ENCODE measurements around the gene ZKSCAN8. TPM values are rescaled to one million over a fixed set of nuclear protein-coding genes. Genes with fewer than 3 reads are reported as not detected.

ZKSCAN8 gene
- total RNA-seq, 3 donors from 2014 or later (not counting 1 experiment from before 2014, with no cell fraction given), result 38.0 to 42.5 (median 39.2) TPM

GRCh38 chr6:28124350-28124970 lies 17.2 kb upstream of the ZKSCAN8 start, which contains the start of gene ZSCAN16:
Gene ZSCAN16, plus strand, starts transcription at chr6:28124609. Its CDS starts 835 bp downstream, at chr6:28125444.
- WGBS (ENCODE audit: insufficient coverage), result under 1% methylated on average over 24 of the region's 28 CpGs
- Mint-ChIP-seq H3K27me3 (ENCODE audit: low read depth in 2 of 2) (no peaks in the 10 kb centered on the region), H3K27ac (peak within 1 kb of the TSS; percentile 85 to 89), H3K4me3 (peak within 1 kb of the TSS; percentile 92), H3K4me1 (peaks cover 33 to 40% of the 10 kb centered on the region in 2 donors), H3K36me3 (peaks cover 9% of the 10 kb centered on the region), H3K9me3 (no peaks in the 10 kb centered on the region)
- no peaks in the 10 kb centered on the region for H3K9me3 ChIP-seq (ENCODE audit: control insufficient read depth, insufficient read depth, low read length)
- H3K36me3 ChIP-seq (ENCODE audit: control insufficient read depth, insufficient read depth, low read length), result peaks cover 32% of the 10 kb centered on the region
- intact Hi-C loops (cut with micrococcal nuclease), result loop anchor here (1.0 to 5.0 kb wide), 4 partner anchors 12 to 143 kb away; partner anchors contain the start of genes ZKSCAN4, ZKSCAN8 and ZSCAN26
- ATAC-seq (peak; percentile 96 to 98 (median 98)), DNase-seq (peak; percentile 76 to 84)
- peak within 1 kb of the TSS; percentile 60 for H3K4me3 ChIP-seq (ENCODE audit: low read length)
- no peaks in the 10 kb centered on the region for H3K27me3 ChIP-seq (ENCODE audit: control insufficient read depth, insufficient read depth, low read length)
- TF ChIP-seq, protein P1, sequence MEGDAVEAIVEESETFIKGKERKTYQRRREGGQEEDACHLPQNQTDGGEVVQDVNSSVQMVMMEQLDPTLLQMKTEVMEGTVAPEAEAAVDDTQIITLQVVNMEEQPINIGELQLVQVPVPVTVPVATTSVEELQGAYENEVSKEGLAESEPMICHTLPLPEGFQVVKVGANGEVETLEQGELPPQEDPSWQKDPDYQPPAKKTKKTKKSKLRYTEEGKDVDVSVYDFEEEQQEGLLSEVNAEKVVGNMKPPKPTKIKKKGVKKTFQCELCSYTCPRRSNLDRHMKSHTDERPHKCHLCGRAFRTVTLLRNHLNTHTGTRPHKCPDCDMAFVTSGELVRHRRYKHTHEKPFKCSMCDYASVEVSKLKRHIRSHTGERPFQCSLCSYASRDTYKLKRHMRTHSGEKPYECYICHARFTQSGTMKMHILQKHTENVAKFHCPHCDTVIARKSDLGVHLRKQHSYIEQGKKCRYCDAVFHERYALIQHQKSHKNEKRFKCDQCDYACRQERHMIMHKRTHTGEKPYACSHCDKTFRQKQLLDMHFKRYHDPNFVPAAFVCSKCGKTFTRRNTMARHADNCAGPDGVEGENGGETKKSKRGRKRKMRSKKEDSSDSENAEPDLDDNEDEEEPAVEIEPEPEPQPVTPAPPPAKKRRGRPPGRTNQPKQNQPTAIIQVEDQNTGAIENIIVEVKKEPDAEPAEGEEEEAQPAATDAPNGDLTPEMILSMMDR (IDR thresholded peaks at IDR 0.05), result no peak
- peak within 1 kb of the TSS; percentile 72 for H3K27ac ChIP-seq (ENCODE audit: low read length)
- H3K4me1 ChIP-seq (ENCODE audit: control insufficient read depth, insufficient read depth, low read length), result peaks cover 9% of the 10 kb centered on the region

DNA sequence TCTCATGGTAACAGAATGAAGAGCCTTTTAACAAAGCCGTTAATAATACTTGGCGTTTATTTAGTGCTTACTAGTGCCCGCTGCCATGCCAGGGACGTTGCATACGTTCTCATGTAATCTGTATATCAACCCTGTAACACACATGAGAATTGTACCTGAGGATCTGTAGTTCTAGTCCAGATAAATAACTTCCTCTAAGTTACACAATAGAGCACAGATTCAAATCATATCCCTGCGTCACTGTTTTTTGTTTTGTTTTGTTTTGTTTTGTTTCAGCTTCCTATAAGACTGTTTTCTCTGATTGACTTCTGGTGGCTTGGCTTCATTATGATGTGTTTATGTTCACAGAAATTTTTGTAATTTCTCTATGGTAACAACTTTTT lies 16.7 kb upstream of the ZKSCAN8 start:
- H3K4me3 ChIP-seq (ENCODE audit: low read length), result peak overlapping the region; percentile 60
- peaks cover 9% of the 10 kb centered on the region for H3K4me1 ChIP-seq (ENCODE audit: control insufficient read depth, insufficient read depth, low read length)
- Mint-ChIP-seq H3K9me3 (no peaks in the 10 kb centered on the region), H3K4me3 (peak overlapping the region; percentile 92), H3K36me3 (peaks cover 6% of the 10 kb centered on the region), H3K27me3 (ENCODE audit: low read depth in 2 of 2) (no peaks in the 10 kb centered on the region), H3K27ac (peak overlapping the region; percentile 85 to 89), H3K4me1 (peaks cover 33 to 40% of the 10 kb centered on the region in 2 donors)
- WGBS (ENCODE audit: insufficient coverage), result 2% methylated on average over 5 of the region's 6 CpGs
- intact Hi-C loops (cut with micrococcal nuclease), result loop anchor here (1.0 to 5.0 kb wide), 4 partner anchors 11 to 142 kb away; partner anchors contain the start of genes ZKSCAN4, ZKSCAN8 and ZSCAN26
- DNase-seq, result peak in 1 of 2 donors; percentile 63
- no peaks in the 10 kb centered on the region for H3K27me3 ChIP-seq (ENCODE audit: control insufficient read depth, insufficient read depth, low read length)
- peak; percentile 16 to 66 (median 24) for ATAC-seq
- H3K36me3 ChIP-seq (ENCODE audit: control insufficient read depth, insufficient read depth, low read length), result peaks cover 34% of the 10 kb centered on the region
- peak overlapping the region; percentile 72 for H3K27ac ChIP-seq (ENCODE audit: low read length)
- TF ChIP-seq, protein P1 (IDR thresholded peaks at IDR 0.05), result no peak
- H3K9me3 ChIP-seq (ENCODE audit: control insufficient read depth, insufficient read depth, low read length), result no peaks in the 10 kb centered on the region

GRCh38 chr6:28125401-28125800 lies 16.3 kb upstream of the ZKSCAN8 start:
- ATAC-seq (no peak), DNase-seq (peak in 1 of 2 donors; percentile 46)
- no peaks in the 10 kb centered on the region for H3K9me3 ChIP-seq (ENCODE audit: control insufficient read depth, insufficient read depth, low read length)
- H3K4me3 Mint-ChIP-seq, result peak overlapping the region; percentile 92
- no peaks in the 10 kb centered on the region for H3K27me3 ChIP-seq (ENCODE audit: control insufficient read depth, insufficient read depth, low read length)
- no peaks in the 10 kb centered on the region for H3K27me3 Mint-ChIP-seq (ENCODE audit: low read depth in 2 of 2)
- H3K27ac ChIP-seq (ENCODE audit: low read length), result peak overlapping the region; percentile 50
- H3K9me3 Mint-ChIP-seq, result no peaks in the 10 kb centered on the region
- H3K36me3 Mint-ChIP-seq, result peaks cover 1% of the 10 kb centered on the region
- H3K4me1 Mint-ChIP-seq, result peaks cover 34 to 40% of the 10 kb centered on the region in 2 donors
- H3K36me3 ChIP-seq (ENCODE audit: control insufficient read depth, insufficient read depth, low read length), result peaks cover 32% of the 10 kb centered on the region
- 55% methylated on average over 4 of the region's 4 CpGs for WGBS (ENCODE audit: insufficient coverage)
- H3K27ac Mint-ChIP-seq, result peak overlapping the region; percentile 85 to 89
- TF ChIP-seq, protein P1 (IDR thresholded peaks at IDR 0.05), result no peak
- H3K4me1 ChIP-seq (ENCODE audit: control insufficient read depth, insufficient read depth, low read length), result peaks cover 9% of the 10 kb centered on the region
- no peak overlapping the region for H3K4me3 ChIP-seq (ENCODE audit: low read length)
- intact Hi-C loops (cut with micrococcal nuclease), result no loop called here
